HFFc6 (cell line): ENCODE measurements around the gene HOXA4. TPM values are rescaled to one million over a fixed set of nuclear protein-coding genes. Genes with fewer than 3 reads are reported as not detected.

Experiments
- DNase-seq: peaks from one replicate; pipeline ENCODE4 v3.0.0-alpha.2; 2018
- H3K27ac Mint-ChIP-seq: 2 replicates; pipeline ENCODE4 v1.8.0; 2020; ENCODE audit warnings: mild to moderate bottlenecking, mixed read lengths
- H3K27me3 Mint-ChIP-seq: 2 replicates; pipeline ENCODE4 v1.8.0; 2021; ENCODE audit warnings: mild to moderate bottlenecking, moderate library complexity, mixed read lengths; ENCODE audit not compliant: insufficient read depth
- H3K36me3 Mint-ChIP-seq: 2 replicates; pipeline ENCODE4 v1.8.0; 2021; ENCODE audit warnings: low read depth, mixed read lengths
- H3K4me1 Mint-ChIP-seq: 2 replicates; pipeline ENCODE4 v1.8.0; 2020; ENCODE audit warnings: low read depth, mixed read lengths
- H3K4me3 Mint-ChIP-seq: 2 replicates; pipeline ENCODE4 v1.8.0; 2020; ENCODE audit warnings: mild to moderate bottlenecking, moderate library complexity, mixed read lengths
- H3K9me3 Mint-ChIP-seq: 2 replicates; pipeline ENCODE4 v1.8.0; 2020; ENCODE audit warnings: mild to moderate bottlenecking, mixed read lengths
- CTCF ChIP-seq: fragments of 200-600 bp; sonication (generic); IDR thresholded peaks from 2 replicates; pipeline ENCODE4 v1.5.0; 2021; ENCODE audit warnings: antibody characterized with exemption, mild to moderate bottlenecking
- total RNA-seq, 6 experiments: library from RNA; stranded (reverse); fragmentation: NEBNext Ultra II Directional; extraction: Animal tissue kit (Norgen Biotek cat#: 25700); gene quantifications; 2 replicates in 1 of 6; 3 replicates in 5 of 6; pipeline ENCODE4 v1.2.3, GENCODE V29; 2021

Gene HOXA4
- total RNA-seq, 6 experiments from 2014 or later: 0.38 to 1.0 (median 0.47) TPM

- H3K4me1 Mint-ChIP-seq: peaks cover 18% of the 10 kb centered on the region
- peak; percentile 2; the same call in 1 of the 2 replicates for TF ChIP-seq CTCF
- no peak for DNase-seq
Measured at GRCh38 chr7:27143950-27144780, 13.6 kb upstream of the HOXA4 start.

DNA sequence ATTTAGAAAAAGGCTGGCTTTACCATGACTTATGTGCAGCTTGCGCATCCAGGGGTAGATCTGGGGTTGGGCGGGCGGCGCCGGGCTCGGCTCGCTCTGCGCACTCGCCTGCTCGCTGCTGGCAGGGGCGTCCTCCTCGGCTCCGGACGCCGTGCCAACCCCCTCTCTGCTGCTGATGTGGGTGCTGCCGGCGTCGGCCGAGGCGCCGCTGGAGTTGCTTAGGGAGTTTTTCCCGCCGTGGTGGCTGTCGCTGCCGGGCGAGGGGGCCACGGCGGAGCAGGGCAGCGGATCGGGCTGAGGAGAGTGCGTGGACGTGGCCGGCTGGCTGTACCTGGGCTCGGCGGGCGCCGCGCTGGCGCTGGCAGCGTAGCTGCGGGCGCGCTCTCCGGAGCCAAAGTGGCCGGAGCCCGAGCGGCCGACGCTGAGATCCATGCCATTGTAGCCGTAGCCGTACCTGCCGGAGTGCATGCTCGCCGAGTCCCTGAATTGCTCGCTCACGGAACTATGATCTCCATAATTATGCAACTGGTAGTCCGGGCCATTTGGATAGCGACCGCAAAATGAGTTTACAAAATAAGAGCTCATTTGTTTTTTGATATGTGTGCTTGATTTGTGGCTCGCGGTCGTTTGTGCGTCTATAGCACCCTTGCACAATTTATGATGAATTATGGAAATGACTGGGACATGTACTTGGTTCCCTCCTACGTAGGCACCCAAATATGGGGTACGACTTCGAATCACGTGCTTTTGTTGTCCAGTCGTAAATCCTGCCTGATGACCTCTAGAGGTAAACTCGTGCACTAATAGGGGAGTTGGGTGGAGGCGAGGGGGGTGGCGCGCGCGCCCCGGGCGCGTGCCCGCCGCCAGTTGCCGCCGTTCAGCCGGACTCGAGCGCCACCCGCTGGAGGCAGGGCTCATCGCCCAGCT lies 12.7 kb upstream of the HOXA4 start, which contains the start of gene HOXA5:
TSS of gene HOXA5 (minus strand) at position 659 of the 927 bp plus-strand sequence. CDS start at position 585, 74 bp downstream.
- peak within 1 kb of the TSS; percentile 62; the same call in 1 of the 2 replicates for H3K27ac Mint-ChIP-seq
- H3K9me3 Mint-ChIP-seq: no peaks in the 10 kb centered on the region
- TF ChIP-seq CTCF: peak; percentile 91
- H3K36me3 Mint-ChIP-seq: peaks cover 18% of the 10 kb centered on the region
- peak; percentile 88 for DNase-seq
- H3K27me3 Mint-ChIP-seq: peaks cover 3% of the 10 kb centered on the region; the same call in 1 of the 2 replicates
- H3K4me3 Mint-ChIP-seq: peak within 1 kb of the TSS; percentile 86
- peaks cover 11% of the 10 kb centered on the region for H3K4me1 Mint-ChIP-seq

More at GRCh38 chr7:27143950-27144780, 13.6 kb upstream of the HOXA4 start:
- Mint-ChIP-seq H3K36me3 (peaks cover 14% of the 10 kb centered on the region; the same call in 1 of the 2 replicates), H3K27me3 (peaks cover 3% of the 10 kb centered on the region; the same call in 1 of the 2 replicates), H3K27ac (no peak overlapping the region), H3K4me3 (no peak overlapping the region; the same call in 1 of the 2 replicates), H3K9me3 (no peaks in the 10 kb centered on the region)

DNA sequence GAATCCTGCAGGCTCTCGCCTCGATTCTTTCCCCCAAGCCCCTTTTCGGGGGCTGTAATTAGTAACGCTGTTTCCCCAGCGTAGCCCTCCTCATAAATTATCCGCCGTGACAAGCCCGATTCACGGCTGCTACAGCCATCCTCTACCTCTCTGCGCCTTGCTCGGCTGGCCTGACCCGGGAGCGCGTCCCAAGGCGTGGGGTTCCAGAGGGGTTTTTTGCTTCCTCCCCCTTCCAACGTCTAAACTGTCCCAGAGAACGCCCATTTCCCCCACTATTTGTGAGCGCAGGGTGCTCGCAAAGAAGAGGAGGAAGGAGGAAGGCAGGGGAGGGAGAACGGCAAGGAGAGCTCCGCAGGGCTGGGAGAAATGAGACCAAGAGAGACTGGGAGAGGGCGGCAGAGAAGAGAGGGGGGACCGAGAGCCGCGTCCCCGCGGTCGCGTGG lies 12.0 kb upstream of the HOXA4 start:
- no peak for DNase-seq
- Mint-ChIP-seq H3K27ac (no peak overlapping the region), H3K4me1 (peaks cover 6% of the 10 kb centered on the region; the same call in 1 of the 2 replicates), H3K4me3 (peak overlapping the region; percentile 86), H3K36me3 (peaks cover 18% of the 10 kb centered on the region), H3K9me3 (no peaks in the 10 kb centered on the region), H3K27me3 (peaks cover 3% of the 10 kb centered on the region; the same call in 1 of the 2 replicates)
- TF ChIP-seq CTCF: no peak

- Mint-ChIP-seq H3K4me3 (no peak overlapping the region), H3K9me3 (no peaks in the 10 kb centered on the region), H3K27me3 (peaks cover 3% of the 10 kb centered on the region; the same call in 1 of the 2 replicates), H3K4me1 (peaks cover 6% of the 10 kb centered on the region; the same call in 1 of the 2 replicates), H3K36me3 (peaks cover 18% of the 10 kb centered on the region), H3K27ac (no peak overlapping the region)
- DNase-seq: no peak
- no peak for TF ChIP-seq CTCF
Measured at GRCh38 chr7:27141923-27142579, 11.5 kb upstream of the HOXA4 start.
